Measurements from ENCODE around the gene NQO2. TPM values are rescaled to one million over a fixed set of nuclear protein-coding genes. Genes with fewer than 3 reads are reported as not detected.

NQO2 gene
- total RNA-seq, 4 donors from 2014 or later, result 24.4 to 40.5 (median 36.7) TPM

DNA sequence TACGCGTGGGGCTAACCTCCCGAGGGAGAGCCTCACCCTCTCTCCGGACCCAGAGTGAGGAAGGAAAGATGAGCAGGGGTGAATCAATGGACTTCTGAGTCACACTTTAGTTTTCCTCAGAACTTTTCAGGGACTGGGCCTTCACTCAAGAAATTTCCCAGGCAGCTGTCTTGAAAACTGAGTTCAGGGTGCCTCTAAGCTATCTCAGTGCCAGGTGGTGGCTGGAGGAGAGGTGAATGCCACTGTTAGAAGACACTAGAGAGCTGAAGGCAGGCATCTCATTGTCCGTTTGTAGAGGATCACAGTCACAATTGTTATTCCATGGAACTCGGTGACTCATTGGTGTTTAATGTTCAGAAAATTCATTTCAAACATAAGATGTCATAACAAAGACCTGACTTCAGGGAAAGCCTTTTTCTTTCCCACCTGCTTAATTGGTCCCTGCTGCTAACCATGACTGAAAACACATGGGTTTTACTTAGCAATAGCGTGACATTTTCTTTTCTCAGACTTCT, 23.1 kb upstream of the NQO2 start:
- 73 to 81% methylated on average over 7 of the region's 7 CpGs for WGBS, 2 donors
- intact Hi-C loops (cut with DNase I; ENCODE audit: low total_unique reads), result no loop called here
- no peak for DNase-seq (ENCODE audit: low spot score in 2 of 2)
- TF ChIP-seq, protein P1, sequence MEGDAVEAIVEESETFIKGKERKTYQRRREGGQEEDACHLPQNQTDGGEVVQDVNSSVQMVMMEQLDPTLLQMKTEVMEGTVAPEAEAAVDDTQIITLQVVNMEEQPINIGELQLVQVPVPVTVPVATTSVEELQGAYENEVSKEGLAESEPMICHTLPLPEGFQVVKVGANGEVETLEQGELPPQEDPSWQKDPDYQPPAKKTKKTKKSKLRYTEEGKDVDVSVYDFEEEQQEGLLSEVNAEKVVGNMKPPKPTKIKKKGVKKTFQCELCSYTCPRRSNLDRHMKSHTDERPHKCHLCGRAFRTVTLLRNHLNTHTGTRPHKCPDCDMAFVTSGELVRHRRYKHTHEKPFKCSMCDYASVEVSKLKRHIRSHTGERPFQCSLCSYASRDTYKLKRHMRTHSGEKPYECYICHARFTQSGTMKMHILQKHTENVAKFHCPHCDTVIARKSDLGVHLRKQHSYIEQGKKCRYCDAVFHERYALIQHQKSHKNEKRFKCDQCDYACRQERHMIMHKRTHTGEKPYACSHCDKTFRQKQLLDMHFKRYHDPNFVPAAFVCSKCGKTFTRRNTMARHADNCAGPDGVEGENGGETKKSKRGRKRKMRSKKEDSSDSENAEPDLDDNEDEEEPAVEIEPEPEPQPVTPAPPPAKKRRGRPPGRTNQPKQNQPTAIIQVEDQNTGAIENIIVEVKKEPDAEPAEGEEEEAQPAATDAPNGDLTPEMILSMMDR (IDR thresholded peaks at IDR 0.05), result no peak
- no peak for TF ChIP-seq POLR2A (IDR thresholded peaks at IDR 0.05)
- H3K4me3 ChIP-seq (ENCODE audit: low read depth, poor library complexity, severe bottlenecking), result no peak overlapping the region

DNA sequence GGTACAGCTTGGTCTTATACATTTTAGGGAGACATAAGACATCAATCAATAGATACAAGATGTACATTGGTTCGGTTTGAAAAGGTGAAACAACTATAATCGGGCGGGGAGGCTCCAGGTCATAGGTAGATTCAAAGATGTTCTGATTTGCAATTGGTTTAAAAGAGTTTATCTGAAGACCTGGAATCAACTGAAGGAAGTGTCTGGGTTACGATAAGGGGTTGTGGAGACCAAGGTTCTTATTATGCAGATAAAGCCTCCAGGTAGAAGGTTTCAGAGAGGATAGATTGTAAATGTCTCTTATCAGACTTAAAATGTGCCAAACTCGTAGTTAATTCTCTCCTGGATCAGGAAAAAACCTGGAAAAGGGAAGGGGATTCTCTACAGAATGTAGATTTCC, 22.4 kb upstream of the NQO2 start:
- TF ChIP-seq, protein P1 (IDR thresholded peaks at IDR 0.05), result no peak
- TF ChIP-seq POLR2A (IDR thresholded peaks at IDR 0.05), result no peak
- intact Hi-C loops (cut with DNase I; ENCODE audit: low total_unique reads), result no loop called here
- no peak overlapping the region for H3K4me3 ChIP-seq (ENCODE audit: low read depth, poor library complexity, severe bottlenecking)
- WGBS, 2 donors, result 85 to 92% methylated on average over 5 of the region's 5 CpGs
- DNase-seq (ENCODE audit: low spot score in 2 of 2), result no peak

DNA sequence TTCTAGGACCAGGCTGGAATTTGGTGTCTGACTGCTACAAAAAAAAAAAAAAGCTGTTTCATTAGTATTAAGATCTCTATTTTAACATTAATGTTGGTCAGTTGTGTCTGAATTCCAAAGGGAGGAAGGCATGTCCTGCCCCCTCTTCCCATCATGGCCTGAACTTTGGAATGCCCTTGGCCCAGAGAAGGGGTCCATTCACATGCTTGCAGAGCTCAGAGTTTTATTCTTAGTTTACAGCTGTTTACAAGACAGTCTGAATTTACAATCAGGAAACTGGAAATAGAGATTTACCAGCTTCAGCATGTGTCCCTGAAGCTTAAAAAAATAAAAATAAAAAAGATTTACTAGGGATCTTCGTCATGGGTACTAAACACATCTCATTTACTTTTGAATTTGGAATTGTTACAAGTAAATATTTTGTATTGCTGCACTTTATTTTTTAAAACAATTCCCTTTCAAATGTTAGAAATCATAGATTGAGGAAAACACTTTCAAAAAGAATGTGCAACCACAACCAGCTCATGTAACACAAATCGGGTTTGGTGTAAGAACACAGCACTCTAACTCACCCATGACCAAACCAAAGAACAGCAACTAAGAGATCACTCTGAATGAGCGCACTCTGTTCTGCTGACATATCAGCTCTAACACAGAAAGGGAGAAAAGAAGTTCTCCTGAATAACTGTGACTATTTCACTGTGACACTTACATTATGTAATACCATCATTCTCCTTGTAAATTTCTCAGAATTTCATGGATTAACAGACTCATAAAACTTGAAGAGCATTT, 21.7 kb upstream of the NQO2 start:
- DNase-seq (ENCODE audit: low spot score in 2 of 2), result no peak
- WGBS, 2 donors, result 88 to 89% methylated on average over 3 of the region's 3 CpGs
- intact Hi-C loops (cut with DNase I; ENCODE audit: low total_unique reads), result no loop called here
- TF ChIP-seq, protein P1 (IDR thresholded peaks at IDR 0.05), result no peak
- TF ChIP-seq POLR2A (IDR thresholded peaks at IDR 0.05), result no peak
- no peak overlapping the region for H3K4me3 ChIP-seq (ENCODE audit: low read depth, poor library complexity, severe bottlenecking)

DNA sequence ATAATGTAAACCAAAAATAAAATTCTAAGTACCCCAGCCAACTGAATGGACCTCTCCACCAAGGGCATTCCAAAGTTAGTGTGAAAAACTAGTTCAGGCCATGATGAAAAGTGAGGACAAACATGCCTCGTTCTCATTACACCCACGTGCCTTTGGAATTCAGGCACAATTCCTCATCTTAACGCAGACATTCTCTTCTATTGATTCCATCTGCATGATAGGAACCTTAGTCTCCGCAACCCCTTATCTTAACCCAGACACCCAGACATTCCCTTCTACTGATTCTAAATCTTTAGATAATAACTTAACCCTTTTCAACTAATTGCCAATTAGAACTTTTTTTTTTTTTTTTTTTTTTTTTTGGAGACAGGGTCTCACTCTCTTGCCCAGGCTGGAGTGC, 20.8 kb upstream of the NQO2 start:
- WGBS, 2 donors, result 87% methylated on average over 4 of the region's 4 CpGs
- TF ChIP-seq, protein P1 (IDR thresholded peaks at IDR 0.05), result no peak
- no peak for TF ChIP-seq POLR2A (IDR thresholded peaks at IDR 0.05)

DNA sequence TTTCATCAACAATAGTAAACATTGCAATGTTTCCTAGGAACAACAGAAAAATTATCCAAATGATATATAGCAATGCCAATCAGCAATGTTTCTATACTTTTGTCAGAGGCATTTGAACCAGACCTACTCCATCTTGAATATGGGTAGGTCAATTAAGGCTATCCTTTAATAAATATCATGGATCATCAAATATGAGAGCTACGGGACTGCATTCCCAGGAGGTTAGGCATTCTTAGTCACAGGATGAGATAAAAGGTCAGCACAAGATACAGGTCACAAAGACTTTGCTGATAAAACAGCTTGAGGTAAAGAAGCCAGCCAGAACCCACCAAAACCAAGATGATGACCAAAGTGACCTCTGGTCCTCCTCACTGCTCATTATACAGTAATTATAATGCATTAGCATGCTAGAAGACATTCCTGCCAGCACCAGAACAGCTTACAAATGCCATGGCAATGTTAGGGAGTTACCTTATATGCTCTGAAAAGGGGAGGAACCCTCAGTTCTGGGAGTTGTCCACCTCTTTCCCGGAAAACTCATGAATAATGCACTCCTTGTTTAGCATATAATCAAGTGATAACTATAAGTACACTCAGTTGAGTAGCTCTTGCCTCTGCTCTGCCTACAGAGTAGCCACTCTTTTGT, 19.8 kb upstream of the NQO2 start:
- intact Hi-C loops (cut with DNase I; ENCODE audit: low total_unique reads), result no loop called here
- 47 to 55% methylated on average over 2 of the region's 2 CpGs for WGBS, 2 donors
- TF ChIP-seq, protein P1 (IDR thresholded peaks at IDR 0.05), result no peak
- TF ChIP-seq POLR2A (IDR thresholded peaks at IDR 0.05), result no peak
- no peak overlapping the region for H3K4me3 ChIP-seq (ENCODE audit: low read depth, poor library complexity, severe bottlenecking)
- no peak for DNase-seq (ENCODE audit: low spot score in 2 of 2)

More for the DNA sequence above, 20.8 kb upstream of the NQO2 start:
- intact Hi-C loops (cut with DNase I; ENCODE audit: low total_unique reads), result no loop called here
- no peak overlapping the region for H3K4me3 ChIP-seq (ENCODE audit: low read depth, poor library complexity, severe bottlenecking)
- DNase-seq (ENCODE audit: low spot score in 2 of 2), result no peak

Measured in lower leg skin (tissue), 4 donors.